HCT116 (cell line): ENCODE data around the gene LHX4.

ENCODE experiments used
- CTCF ChIP-seq, 3 experiments: fragments of 200-600 bp in 1 of 3; sonication (generic) in 1 of 3; IDR thresholded peaks in 2 of 3; conservative IDR thresholded peaks in 1 of 3; 2 replicates each; pipeline ENCODE4 v1.5.1; 2012 to 2017; ENCODE audit warnings: low read depth in 2 of 3, low read length in 2 of 3, antibody characterized with exemption in 1 of 3, borderline replicate concordance in 1 of 3, control low read depth in 1 of 3, mild to moderate bottlenecking in 1 of 3, mixed read lengths in 1 of 3, mixed run types in 1 of 3, moderate library complexity in 1 of 3; ENCODE audit not compliant: insufficient read depth in 1 of 3
- EZH2 ChIP-seq: fragments of 200-600 bp; sonication (generic); IDR thresholded peaks from 2 replicates; pipeline ENCODE4 v1.6.1; 2017; ENCODE audit warnings: antibody characterized with exemption, mixed run types
- JUND ChIP-seq: IDR thresholded peaks from 2 replicates; pipeline ENCODE4 v1.6.1; 2012
- POLR2A ChIP-seq: IDR thresholded peaks from 2 replicates; pipeline ENCODE4 v1.7.0; 2011; ENCODE audit warnings: borderline replicate concordance; ENCODE audit not compliant: insufficient read depth, insufficient read length; ENCODE audit errors: extremely low read depth
- RAD21 ChIP-seq: IDR thresholded peaks from 2 replicates; pipeline ENCODE4 v1.6.1; 2012; ENCODE audit warnings: low read depth, mild to moderate bottlenecking

DNA sequence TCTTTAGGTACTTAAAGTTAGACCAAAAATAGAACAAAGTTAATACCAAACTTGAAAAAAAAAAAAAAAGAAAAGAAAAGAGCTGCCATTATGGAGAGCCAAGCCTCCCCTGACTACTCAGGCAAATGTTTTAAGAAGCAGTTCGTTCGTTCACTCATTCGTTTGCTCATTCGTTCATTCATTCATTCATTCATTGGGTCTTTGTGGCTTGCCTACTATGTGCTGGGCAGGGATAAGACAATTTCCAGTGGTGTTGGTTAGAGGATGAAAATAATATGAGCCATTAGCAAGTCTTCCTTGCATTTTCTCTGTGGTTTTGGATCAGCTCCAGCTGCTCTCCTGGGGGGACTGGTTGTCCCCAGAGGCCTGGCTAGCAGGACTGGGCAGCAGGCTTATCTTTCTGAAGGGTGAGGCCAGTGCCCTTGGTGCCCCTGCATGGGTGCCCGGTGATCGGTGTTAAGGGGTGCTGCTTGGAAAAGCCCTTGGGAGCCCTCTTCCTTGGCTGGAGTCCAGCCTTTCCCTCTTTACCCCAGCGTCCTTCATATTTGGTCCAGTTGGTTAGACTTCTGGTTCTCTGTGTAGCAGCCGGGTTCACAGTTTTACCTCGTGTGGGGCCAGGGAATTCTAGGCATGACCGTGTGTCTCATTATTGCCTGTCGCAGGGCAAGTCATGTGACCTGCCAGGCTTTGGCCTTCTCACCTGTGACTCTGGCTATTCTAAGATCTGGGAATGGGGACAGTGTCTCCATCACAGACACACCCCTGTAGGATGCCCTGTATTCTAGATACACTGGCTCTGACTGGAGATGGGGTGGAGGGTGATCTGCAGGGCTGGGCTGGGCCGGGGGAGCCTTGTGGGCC is 32.8 kb downstream of the LHX4 start:
- TF ChIP-seq CTCF (IDR thresholded peaks at IDR 0.05 in 2 of 3, conservative IDR thresholded peaks at IDR 0.05 in 1 of 3; ENCODE audit: borderline replicate concordance in 1 of 3, insufficient read depth in 1 of 3, low read depth in 2 of 3, low read length in 2 of 3) (no peak), POLR2A (no peak), JUND (no peak), EZH2 (no peak), RAD21 (no peak)
